Thoracic aorta (tissue), 2 donors: ENCODE results near the gene SLCO3A1. TPM values are rescaled to one million over a fixed set of nuclear protein-coding genes. Genes with fewer than 3 reads are reported as not detected.

Experiments
- ATAC-seq: fragments of 150-250 bp; one replicate; pipeline ENCODE4 v1.8.0; 2017; ENCODE audit warnings: low read depth; ENCODE audit not compliant: insufficient number of reproducible peaks, low FRiP score
- DNase-seq: peaks from one replicate; pipeline ENCODE4 v3.0.0-alpha.2; 2020; ENCODE audit warnings: low spot score
- H3K27ac ChIP-seq, 2 donors: fragments of 200-600 bp; sonication (generic); 1 replicate in 1 of 2; 2 replicates in 1 of 2; pipeline ENCODE4 v1.5.1; 2016; ENCODE audit warnings: mild to moderate bottlenecking in 2 of 2, moderate library complexity in 2 of 2
- H3K27me3 ChIP-seq: fragments of 200-600 bp; sonication (generic); replicated peaks from 2 replicates; pipeline ENCODE4 v1.6.0; 2016; ENCODE audit warnings: mild to moderate bottlenecking; ENCODE audit not compliant: insufficient read depth
- H3K36me3 ChIP-seq: fragments of 200-600 bp; sonication (generic); one replicate; pipeline ENCODE4 v1.5.1; 2016
- H3K4me1 ChIP-seq, 2 donors: fragments of 200-600 bp; sonication (generic); 1 replicate in 1 of 2; 2 replicates in 1 of 2; pipeline versions ENCODE4 v1.5.1 to v1.6.0; 2016; ENCODE audit warnings: low read depth in 2 of 2, mild to moderate bottlenecking in 1 of 2; ENCODE audit not compliant: control insufficient read depth in 1 of 2
- H3K4me3 ChIP-seq: fragments of 200-600 bp; sonication (generic); 2 replicates; pipeline ENCODE4 v1.5.1; 2016; ENCODE audit warnings: mild to moderate bottlenecking
- H3K9me3 ChIP-seq: fragments of 200-600 bp; sonication (generic); 2 replicates; pipeline ENCODE4 v1.5.1; 2016
- CTCF ChIP-seq: fragments of 200-600 bp; sonication (generic); IDR thresholded peaks from one replicate; pipeline ENCODE4 v1.5.1; 2019; ENCODE audit warnings: antibody characterized with exemption
- total RNA-seq, 2 donors: library from RNA; depleted of rRNA; stranded (reverse); fragments of >200 nt; gene quantifications; one replicate each; pipeline versions ENCODE4 v1.1.0 to v1.2.3, GENCODE V29; 2016

The SLCO3A1 gene
- total RNA-seq, 2 donors from 2014 or later = 16.5 to 39.1 TPM

DNA sequence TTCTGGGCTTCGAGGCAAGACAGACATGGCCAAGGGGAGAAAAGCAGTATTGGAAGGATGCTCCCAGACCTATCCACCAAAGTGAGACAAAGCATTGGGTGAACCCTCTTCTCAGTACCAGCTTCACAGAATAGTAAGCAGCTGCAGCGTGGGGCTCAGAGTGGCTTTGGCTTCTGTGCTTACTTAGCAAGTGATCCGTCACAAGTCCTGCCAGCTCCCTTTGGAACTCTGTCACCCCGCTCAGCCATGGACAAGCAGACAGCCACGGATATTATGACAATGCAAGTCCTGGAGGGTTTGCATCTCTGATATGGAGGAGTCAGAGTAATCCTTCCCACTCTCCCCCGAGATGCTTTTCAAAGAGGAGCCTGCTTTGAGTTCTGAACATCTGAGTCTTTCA is 90.8 kb downstream of the SLCO3A1 start:
- ATAC-seq (no peak), DNase-seq (no peak)
- Histone ChIP-seq H3K36me3 (no peaks in the 10 kb centered on the region), H3K4me1 (peaks cover 42 to 72% of the 10 kb centered on the region in 2 donors), H3K9me3 (no peaks in the 10 kb centered on the region), H3K27ac (no peak overlapping the region), H3K4me3 (no peak overlapping the region), H3K27me3 (no peaks in the 10 kb centered on the region)
- TF ChIP-seq CTCF = no peak

DNA sequence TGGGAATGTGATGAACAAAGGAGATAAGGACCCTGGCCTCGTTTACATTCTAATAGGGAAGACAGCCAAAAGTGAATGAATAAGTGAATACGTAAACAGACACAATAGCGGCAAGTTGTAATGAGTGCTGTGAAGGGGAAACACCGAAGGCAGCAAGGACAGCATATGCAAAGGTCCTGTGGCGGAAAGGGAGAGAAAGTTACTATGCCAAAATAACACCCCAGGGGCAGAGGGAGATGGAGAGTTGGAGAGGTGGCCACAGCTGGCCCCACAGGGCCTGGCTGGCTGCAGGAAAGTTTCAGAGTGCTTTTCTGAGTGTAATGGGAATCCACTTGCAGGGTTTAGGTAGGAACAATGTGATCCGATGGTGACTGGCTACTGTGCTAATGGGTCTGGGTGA is 91.9 kb downstream of the SLCO3A1 start:
- Histone ChIP-seq H3K36me3 (no peaks in the 10 kb centered on the region), H3K27me3 (no peaks in the 10 kb centered on the region), H3K9me3 (no peaks in the 10 kb centered on the region), H3K27ac (no peak overlapping the region), H3K4me1 (peaks cover 34 to 62% of the 10 kb centered on the region in 2 donors), H3K4me3 (no peak overlapping the region)
- DNase-seq = no peak
- no peak for TF ChIP-seq CTCF
- no peak for ATAC-seq

DNA sequence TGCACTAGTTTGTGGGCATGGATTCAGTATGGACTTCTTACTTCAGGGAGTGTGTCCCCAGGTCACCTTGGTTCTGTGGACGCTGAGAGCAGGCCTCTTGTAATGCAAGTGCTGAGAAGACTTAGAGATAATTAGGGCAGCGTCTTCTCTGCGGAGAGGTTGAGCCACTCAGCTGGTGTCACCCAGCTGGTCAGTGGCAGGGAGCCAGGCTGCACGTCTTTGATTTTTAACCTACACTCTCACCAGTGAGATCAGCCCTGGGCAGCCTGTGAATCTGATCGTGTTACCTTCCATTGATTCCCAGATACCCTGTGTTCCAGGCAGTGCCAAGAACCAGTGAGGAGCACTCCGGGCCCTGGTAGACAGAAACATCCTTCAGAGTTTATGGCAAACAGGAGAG is 92.6 kb downstream of the SLCO3A1 start:
- no peak overlapping the region for H3K27ac ChIP-seq
- H3K27me3 ChIP-seq = no peaks in the 10 kb centered on the region
- no peak for DNase-seq
- ATAC-seq = no peak
- H3K36me3 ChIP-seq = no peaks in the 10 kb centered on the region
- peaks cover 37 to 56% of the 10 kb centered on the region in 2 donors for H3K4me1 ChIP-seq
- H3K4me3 ChIP-seq = no peak overlapping the region
- TF ChIP-seq CTCF = no peak
- no peaks in the 10 kb centered on the region for H3K9me3 ChIP-seq

DNA sequence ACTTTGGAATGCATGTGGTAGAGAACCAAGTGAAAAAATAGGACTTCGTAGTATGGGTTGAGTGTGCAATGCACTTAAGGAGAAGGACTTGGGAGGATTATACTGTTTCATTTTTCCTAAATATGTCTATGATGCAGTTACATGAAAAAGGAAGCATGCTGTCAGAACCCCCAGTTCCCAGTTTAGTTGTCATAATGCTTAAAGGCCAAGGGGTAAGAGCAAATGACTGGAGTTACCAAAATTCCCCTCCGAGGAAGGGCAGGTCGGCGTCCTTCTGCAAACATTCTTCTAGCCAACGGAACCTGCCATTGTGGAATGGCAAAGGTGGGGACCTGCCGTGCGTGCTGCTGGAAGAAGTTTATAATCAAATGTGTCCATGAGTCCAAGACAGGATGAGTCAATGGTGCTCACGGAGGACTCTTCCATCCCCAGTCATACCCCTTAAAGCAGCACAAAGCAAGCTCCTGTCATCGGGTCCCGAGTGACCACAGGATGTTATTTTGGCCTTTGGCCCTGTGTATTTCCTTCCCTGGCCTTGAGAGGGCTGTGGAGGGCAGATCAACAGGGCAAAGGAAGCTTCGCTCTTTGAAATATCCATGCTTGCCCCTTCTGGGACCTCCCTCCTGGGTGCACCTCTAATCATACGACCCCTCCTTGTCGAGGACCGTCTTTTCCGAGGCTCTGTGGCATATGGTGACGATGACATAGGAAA is 93.2 kb downstream of the SLCO3A1 start:
- ATAC-seq (no peak), DNase-seq (no peak)
- Histone ChIP-seq H3K27ac (peak overlapping the region in 1 of 2 donors; percentile 47), H3K4me1 (peaks cover 40 to 52% of the 10 kb centered on the region in 2 donors), H3K4me3 (no peak overlapping the region), H3K27me3 (no peaks in the 10 kb centered on the region), H3K36me3 (no peaks in the 10 kb centered on the region), H3K9me3 (no peaks in the 10 kb centered on the region)
- peak; percentile 12 for TF ChIP-seq CTCF

- peak; percentile 2 for TF ChIP-seq CTCF
- DNase-seq (no peak), ATAC-seq (no peak)
- H3K27ac ChIP-seq = peak overlapping the region in 1 of 2 donors; percentile 47
- no peaks in the 10 kb centered on the region for H3K9me3 ChIP-seq
- H3K27me3 ChIP-seq = no peaks in the 10 kb centered on the region
- H3K4me3 ChIP-seq = no peak overlapping the region
- H3K4me1 ChIP-seq = peaks cover 40 to 50% of the 10 kb centered on the region in 2 donors
- no peaks in the 10 kb centered on the region for H3K36me3 ChIP-seq
Measured at GRCh38 chr15:91947293-91947679, 93.8 kb downstream of the SLCO3A1 start.
